ENCODE data around the gene SPTAN1. TPM values are rescaled to one million over a fixed set of nuclear protein-coding genes. Genes with fewer than 3 reads are reported as not detected.

The SPTAN1 gene
- total RNA-seq, result 323 and 344 TPM in 2 replicates

DNA sequence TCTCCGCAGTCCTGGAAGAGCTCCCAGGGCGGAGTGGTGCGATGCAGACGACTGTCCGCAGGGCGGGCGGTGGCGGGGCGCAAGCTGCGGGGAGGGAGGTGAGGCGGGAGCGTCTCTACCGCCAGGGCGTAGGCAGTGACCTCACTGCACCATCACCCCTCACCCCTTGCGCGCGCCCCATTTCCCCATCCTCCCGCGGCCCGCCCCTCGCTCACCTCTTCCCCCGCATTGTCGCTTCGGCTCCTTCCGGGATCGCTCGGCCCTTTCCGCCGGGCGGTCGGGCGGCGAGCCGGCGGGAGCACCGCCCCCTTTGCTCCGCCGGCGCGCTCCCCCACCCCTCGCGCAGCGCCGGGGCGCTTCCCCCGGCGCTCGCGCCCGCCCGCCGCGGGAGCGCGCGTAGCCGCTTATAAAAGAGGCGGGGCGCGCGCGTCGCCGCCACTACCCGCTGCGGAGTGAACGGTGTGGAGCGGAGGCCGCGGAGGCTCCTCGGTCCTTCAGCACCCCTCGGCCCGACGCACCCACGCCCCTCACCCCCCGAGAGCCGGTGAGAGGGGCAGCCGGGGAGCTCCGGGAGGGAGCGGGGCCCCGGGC is at the start of gene SPTAN1:
TSS of gene SPTAN1 (plus strand) at position 435 of the 591 bp plus-strand sequence. CDS start 14,154 bp downstream, outside the sequence.

GRCh38 chr9:128504485-128505413 is 47.6 kb upstream of the SPTAN1 start, which contains the start of gene GLE1:
Gene GLE1, plus strand, starts transcription at chr9:128504719. Its CDS starts 87 bp downstream, at chr9:128504806.

GRCh38 chr9:128656416-128657343 is 104.3 kb downstream of the SPTAN1 start, which contains the start of gene DYNC2I2:
Gene DYNC2I2, minus strand, starts transcription at chr9:128656847. Its CDS starts 121 bp downstream, at chr9:128656726.

Other genes with a start within 250 kb of the SPTAN1 start
- gene TRUB2, start 230.1 kb upstream of the SPTAN1 start, total RNA-seq, result 14.3 and 16.1 TPM in 2 replicates
- gene COQ4, start 229.7 kb upstream of the SPTAN1 start, total RNA-seq, result 23.1 and 28.0 TPM in 2 replicates
- gene SLC27A4, start 212.1 kb upstream of the SPTAN1 start, total RNA-seq, result 14.2 and 16.5 TPM in 2 replicates
- gene URM1, start 181.2 kb upstream of the SPTAN1 start, total RNA-seq, result 31.5 and 37.4 TPM in 2 replicates
- 57.0 and 125 TPM in 2 replicates for gene CERCAM, start 131.7 kb upstream of the SPTAN1 start, total RNA-seq
- gene ODF2, start 96.6 kb upstream of the SPTAN1 start, total RNA-seq, result 36.2 and 63.7 TPM in 2 replicates
- gene GLE1, start 47.9 kb upstream of the SPTAN1 start, total RNA-seq, result 31.9 and 42.6 TPM in 2 replicates
- 52.7 and 113 TPM in 2 replicates for gene DYNC2I2, start 104.3 kb downstream of the SPTAN1 start, total RNA-seq
- gene SET, start 136.6 kb downstream of the SPTAN1 start, total RNA-seq, result 571 and 611 TPM in 2 replicates
- gene PKN3, start 149.9 kb downstream of the SPTAN1 start, total RNA-seq, result 1.5 and 4.0 TPM in 2 replicates
- 29.1 and 42.5 TPM in 2 replicates for gene ZDHHC12, start 171.5 kb downstream of the SPTAN1 start, total RNA-seq
- 20.8 and 23.6 TPM in 2 replicates for gene ZER1, start 219.3 kb downstream of the SPTAN1 start, total RNA-seq
- 11.4 and 13.8 TPM in 2 replicates for gene TBC1D13, start 234.7 kb downstream of the SPTAN1 start, total RNA-seq